ENCODE data around the gene MYO16.

GRCh38 chr13:108925070-108925469 is 295.7 kb downstream of the MYO16 start:
- TF ChIP-seq GATA2 (IDR thresholded peaks at IDR 0.05; ENCODE audit: low read depth, low read length), result no peak
- TF ChIP-seq GATA3 (IDR thresholded peaks at IDR 0.05; ENCODE audit: low read depth, low read length), result no peak
